ENCODE data around the gene AKNA.

DNA sequence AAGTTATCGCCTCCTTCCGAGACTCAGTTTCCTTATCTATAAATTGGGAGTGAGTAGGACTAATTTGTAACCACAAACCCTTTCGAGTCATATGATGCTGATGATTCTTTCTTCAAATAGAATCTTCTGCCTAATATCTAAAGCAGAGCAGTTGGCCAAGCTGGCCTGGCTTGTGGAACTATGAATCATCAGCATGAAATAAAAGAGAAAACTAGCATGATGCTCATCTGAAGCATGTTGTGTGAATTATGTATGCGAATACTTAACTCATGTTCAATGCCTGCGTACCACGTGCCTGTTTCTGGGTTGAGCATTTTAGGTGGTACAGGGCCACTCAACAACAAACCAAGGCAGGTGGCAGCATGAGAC is 79.9 kb downstream of the AKNA start:
- TF ChIP-seq POLR2A (IDR thresholded peaks at IDR 0.05; ENCODE audit: low read depth) (no peak), CTCF (IDR thresholded peaks at IDR 0.05) (no peak), POLR2AphosphoS5 (IDR thresholded peaks at IDR 0.05) (no peak), EP300 (IDR thresholded peaks at IDR 0.05) (no peak)
